Activated effector memory CD4-positive, alpha-beta T cell treated with anti-CD3 and anti-CD28 coated beads, Interleukin-2, amount 50 U/mL, for 16 hours (primary cell): Measurements from ENCODE around the gene MAGI2.

Experiments
- DNase-seq: peaks from one replicate; pipeline ENCODE4 v3.0.0-alpha.2; 2020

MAGI2 gene

GRCh38 chr7:78151229-78151628 lies 1302.2 kb downstream of the MAGI2 start:
- DNase-seq: no peak

- no peak for DNase-seq
Observed at GRCh38 chr7:78149787-78150186, 1303.7 kb downstream of the MAGI2 start.

DNA sequence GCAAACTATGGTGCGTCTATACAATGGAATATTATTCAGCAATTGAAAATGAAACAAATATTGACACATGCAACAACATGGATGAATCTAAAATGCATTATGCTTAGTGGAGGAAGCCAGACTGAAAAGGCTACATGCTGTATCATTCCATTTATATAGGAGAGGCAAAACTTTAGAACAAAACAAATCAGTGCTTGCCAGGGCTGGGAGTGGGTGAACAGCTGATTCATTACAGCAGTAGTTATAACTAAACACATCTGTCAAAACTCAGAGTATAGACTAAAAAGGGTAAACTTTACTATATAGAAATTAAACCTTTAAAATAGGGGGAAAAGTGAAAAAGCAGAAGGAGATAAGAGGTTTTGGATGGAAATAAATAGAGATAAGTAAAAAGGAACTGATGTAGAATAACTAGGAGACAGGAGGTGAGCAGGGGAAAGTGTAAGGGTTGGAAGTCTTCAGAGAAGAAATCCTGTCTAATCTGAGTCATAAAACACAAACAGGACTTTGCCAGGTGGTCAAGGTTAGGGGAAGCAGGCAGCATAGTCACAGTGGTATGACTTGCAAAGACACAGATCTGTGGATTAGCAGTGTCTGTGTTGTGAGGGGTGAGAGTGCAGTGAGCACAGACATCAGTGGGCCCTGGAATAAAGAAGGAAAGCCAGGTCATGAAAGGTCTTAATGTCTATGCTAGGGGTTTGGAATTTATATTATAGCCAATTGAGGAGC lies 1305.1 kb downstream of the MAGI2 start:
- no peak for DNase-seq

- DNase-seq: no peak
Observed at GRCh38 chr7:78146546-78146945, 1306.9 kb downstream of the MAGI2 start.

- no peak for DNase-seq
Observed at GRCh38 chr7:78143661-78144060, 1309.8 kb downstream of the MAGI2 start.

DNA sequence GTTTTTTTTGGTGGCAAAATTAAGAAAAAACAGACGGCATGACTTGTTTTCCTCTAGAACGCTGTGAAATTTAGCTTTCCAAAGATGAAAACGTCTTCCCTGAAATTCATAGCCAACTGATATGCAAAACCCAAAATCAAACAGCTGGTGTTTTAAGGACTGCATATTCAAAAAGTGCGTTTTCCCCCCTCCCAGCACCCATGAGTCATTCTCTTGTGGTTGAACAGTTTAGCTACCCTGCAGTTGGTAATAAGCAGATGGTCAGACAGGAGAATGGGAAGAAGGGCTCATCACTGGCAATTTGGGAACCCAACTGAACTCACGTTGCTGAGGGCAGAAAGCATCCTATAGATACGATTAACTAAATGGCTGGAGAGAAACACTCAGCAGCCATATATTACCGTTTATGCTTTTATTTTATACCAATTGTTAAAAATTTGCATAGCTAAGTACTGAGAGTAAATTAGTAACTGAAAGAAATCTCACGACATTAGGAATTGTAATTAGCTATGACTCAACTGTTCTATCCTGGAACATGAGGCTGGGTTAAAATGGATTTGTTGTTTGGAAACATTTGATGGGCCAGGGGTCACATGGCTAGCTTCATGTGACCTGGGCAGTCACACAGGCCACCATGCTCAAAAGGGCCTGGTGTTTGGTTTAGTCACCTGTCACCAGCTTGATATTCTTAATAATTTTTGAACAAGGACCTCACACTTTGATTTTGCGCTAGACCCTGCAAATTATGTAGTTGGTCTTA lies 1311.8 kb downstream of the MAGI2 start:
- DNase-seq: no peak

DNA sequence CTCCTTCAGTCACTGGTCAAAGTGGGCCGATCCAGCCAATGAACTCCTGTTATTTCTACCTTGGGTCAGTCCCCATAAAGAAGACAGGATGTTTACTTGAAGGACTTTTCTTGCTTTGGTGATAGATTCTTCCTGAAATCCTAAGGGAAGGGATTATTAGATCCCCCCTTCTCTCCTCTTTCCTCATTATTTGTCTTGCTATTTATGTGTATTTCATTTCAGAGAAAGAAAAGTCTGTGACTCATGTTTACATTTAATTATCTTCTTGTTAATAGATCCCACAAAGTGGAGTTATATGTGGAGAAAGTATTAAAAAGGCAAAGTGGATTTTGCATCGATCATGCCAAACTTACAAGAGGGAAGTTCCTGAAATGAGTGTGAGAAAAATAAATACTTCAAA lies 1313.4 kb downstream of the MAGI2 start:
- no peak for DNase-seq

DNA sequence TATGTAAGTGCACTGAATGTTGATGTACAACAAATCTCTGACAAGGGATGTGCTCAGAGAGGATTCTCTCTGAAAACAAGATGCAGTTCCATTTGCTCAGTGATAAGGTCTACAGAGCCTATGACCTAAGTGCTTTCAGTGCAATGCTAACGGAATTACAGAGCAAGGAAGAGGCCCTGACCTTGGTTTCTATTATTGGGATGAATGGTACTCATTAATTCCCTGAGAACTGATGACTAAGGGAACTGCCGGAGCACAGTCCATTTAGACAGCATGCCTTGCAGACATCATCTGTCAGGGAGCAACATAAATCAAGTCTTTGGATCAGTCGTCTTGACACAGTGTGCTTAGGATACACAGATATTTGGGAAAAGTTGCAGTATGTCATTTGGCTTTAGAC lies 1314.1 kb downstream of the MAGI2 start:
- no peak for DNase-seq

DNA sequence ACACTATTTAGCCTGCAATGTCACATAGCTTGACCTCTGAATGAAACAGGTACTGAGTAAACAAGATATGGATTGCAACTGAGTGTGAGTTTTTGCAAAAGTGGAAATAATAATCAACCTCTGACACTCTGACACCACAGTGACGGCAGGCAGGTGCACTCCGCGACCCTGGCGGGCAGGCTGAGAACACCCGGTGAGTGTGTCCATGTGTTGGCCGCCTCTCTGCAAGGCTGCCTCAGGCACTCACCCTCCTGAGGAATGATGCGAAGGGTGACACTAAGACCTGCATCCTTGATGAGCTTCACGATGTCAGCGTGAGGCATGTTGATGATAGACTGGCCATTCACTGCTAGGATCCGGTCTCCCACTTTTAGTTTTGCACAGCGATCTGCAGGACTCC lies 1318.7 kb downstream of the MAGI2 start:
- DNase-seq: no peak

DNA sequence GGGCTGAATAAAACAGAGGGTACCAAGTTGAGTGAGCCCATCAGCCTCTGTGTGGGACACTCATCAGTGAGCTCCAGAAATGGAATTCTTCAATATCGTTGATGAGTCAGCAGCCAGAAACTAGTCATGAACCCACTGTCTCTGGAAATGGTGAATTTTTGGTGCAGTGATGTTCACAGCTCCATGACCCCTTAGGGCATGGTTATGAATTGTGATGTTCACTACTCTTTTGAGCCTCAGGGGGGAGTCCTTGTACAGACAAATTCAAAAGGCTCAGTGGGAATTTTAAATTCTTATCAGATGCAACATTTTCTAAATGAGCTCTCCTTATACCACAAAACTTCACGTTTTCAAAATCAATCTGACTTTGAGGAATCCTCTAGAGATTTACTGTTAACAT lies 1319.2 kb downstream of the MAGI2 start:
- DNase-seq: no peak

- DNase-seq: no peak
Observed at GRCh38 chr7:78130446-78131215, 1322.8 kb downstream of the MAGI2 start.

DNA sequence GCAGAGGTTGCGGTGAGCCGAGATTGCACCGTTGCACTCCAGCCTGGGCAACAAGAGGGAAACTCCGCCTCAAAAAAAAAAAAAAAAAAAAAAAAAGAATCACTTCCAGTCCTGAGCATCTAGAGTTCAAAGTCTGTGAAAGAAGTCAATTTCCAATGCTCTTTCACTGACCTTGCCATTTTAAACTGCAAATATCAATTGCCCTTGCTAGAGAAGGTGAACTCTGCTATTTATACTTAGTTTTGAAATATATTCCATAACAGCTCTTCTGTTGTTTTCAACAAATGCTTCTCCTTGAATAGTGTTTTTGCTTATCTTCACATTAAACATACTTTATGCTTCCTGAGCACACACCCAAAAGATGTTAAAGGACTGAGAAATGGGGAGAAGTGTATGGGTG lies 1323.6 kb downstream of the MAGI2 start:
- no peak for DNase-seq

GRCh38 chr7:78127009-78127408 lies 1326.5 kb downstream of the MAGI2 start:
- DNase-seq: no peak

DNA sequence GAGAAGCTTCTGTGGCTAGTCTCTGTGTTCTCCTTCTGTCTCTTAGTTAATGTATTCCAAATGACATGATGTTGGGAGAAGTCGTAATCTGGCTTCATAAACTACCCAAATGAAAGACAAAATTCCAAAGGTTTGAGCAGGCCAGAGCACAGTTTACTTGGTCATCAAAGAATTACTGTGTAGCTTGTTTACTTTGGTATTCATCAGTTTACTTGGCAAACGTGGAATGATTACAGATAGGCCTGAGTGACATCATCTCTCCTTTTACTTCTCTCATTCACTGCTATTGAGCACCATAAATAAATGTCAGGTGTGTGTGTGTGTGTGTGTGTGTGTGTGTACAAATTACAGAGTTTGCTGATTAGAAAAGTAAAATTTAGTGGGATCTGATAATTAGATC lies 1327.6 kb downstream of the MAGI2 start:
- no peak for DNase-seq

GRCh38 chr7:78124216-78124615 lies 1329.3 kb downstream of the MAGI2 start:
- no peak for DNase-seq

DNA sequence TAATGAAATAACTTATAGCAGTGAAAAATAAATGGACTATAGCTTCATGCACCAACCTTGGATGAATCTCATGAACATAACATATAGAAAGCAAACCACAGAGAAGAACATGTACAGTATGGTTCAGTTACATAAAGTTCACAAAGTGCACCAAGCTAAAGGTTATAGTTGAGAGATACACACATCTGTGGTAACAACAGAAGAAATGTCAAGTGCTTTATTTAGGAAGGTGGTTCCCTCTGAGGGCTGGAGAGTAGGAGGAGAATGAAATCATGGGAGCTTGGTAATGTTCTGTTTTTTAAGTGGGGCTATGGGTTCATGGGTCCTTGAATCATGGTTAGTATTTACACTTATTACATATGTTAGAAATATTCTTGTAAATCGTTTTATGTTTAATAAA lies 1331.6 kb downstream of the MAGI2 start:
- DNase-seq: no peak

DNA sequence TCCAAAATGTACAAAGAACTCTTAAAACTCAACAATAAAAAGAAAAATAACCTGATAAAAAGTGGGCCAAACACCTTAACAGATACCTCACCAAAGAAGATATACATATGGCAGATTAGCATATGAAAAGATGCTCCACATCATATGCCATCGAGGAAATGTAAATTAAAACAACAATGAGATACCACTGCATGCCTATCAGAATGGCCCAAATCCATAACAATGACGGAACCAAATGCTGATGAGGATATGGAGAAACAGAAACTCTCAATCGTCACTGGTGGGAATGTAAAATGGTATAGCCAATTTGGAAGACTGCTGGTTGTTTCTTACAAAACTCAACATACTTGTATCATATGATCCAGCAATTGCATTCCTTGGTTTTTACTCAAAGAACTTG lies 1335.0 kb downstream of the MAGI2 start:
- no peak for DNase-seq

DNA sequence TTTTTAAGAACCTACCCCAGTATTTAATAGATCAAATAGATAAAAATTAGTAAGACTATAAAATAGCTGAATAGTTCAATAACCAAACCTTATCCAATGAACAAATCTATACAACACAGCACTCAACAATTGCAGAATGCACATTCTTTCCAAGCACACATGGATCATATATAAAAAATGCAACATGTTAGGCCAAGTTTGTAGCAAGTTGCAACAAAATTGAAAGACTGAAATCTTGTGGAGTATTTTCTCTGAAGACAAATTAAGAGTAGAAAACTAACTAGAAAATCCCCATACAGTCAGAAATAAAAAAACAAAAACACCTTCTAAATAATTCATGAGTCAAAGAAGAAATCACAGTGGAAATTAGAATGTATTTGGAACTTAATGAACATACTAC lies 1337.6 kb downstream of the MAGI2 start:
- DNase-seq: no peak

DNA sequence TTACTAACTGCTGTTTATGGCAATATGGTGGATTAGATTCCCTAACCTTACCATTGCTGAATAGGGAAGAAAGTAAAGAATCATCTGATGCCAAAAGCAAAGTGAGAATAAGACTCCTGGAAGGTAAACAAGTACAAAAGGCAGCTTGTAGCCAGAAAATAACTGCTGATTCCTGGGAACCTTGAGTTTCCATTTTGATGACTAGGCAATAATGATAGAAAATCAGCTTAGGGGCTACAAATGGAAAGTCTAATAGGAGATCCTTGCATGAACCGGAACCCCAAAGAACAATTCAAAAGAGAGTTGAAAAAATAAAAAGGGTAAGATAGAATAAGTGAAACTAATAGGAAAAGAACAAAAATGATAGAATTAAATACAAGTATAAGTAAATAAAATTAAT lies 1338.5 kb downstream of the MAGI2 start:
- DNase-seq: no peak

DNA sequence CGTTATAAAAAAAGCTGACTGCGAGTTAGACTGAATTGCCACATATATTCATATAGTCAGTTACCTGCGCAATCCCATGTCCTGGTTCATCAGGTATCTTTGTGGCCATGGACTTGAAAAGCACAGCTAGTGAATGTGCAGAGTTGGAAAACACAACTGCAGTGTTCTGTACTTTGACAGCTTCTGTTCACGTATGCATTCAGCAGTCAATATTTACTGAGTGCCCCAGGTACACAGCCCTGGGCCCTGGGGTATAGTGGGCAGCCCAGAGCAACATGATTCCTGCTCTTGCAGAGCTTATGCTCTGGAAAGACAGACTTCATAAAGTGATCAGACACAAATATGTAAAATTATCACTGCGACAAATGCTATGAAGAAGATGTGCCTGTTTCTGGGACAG lies 1341.0 kb downstream of the MAGI2 start:
- no peak for DNase-seq

DNA sequence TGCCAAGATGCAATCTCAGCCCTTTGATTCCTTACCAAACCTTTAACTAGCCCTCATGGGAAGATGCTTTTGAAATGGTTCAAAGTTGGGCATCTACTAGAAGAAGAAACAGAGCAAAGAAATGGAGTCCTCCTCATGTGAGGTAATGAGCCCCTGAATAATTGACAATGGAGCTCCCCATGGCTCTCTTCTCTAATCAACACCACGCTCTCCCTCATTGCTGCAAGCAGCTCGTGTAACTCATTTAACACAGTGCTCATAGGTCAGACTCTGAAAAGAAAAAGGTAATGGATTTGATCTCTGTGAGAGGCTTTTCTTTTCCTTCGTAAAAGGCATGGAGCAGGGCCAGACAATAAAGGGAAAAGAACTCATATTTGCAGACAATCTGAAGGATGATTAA lies 1342.1 kb downstream of the MAGI2 start:
- no peak for DNase-seq

GRCh38 chr7:78103475-78103874 lies 1350.0 kb downstream of the MAGI2 start:
- DNase-seq: no peak

- no peak for DNase-seq
Observed at GRCh38 chr7:78101076-78101475, 1352.4 kb downstream of the MAGI2 start.
